Ishikawa (cell line): ENCODE data around the gene LSAMP.

Source experiments
- CREB1 ChIP-seq: IDR thresholded peaks from 2 replicates; pipeline ENCODE4 v1.6.1; 2012; ENCODE audit warnings: low read depth
- EGR1 ChIP-seq: IDR thresholded peaks from 2 replicates; pipeline ENCODE4 v1.6.1; 2012
- EP300 ChIP-seq: IDR thresholded peaks from 2 replicates; pipeline ENCODE4 v1.6.1; 2012; ENCODE audit warnings: borderline replicate concordance
- MAX ChIP-seq: IDR thresholded peaks from 2 replicates; pipeline ENCODE4 v1.6.1; 2012
- NFIC ChIP-seq: IDR thresholded peaks from 2 replicates; pipeline ENCODE4 v1.6.1; 2012
- RAD21 ChIP-seq: IDR thresholded peaks from 2 replicates; pipeline ENCODE4 v1.6.1; 2012; ENCODE audit warnings: low read depth
- TAF1 ChIP-seq: IDR thresholded peaks from 2 replicates; pipeline ENCODE4 v1.6.1; 2012; ENCODE audit warnings: low read depth, mild to moderate bottlenecking
- TEAD4 ChIP-seq: IDR thresholded peaks from 2 replicates; pipeline ENCODE4 v1.6.1; 2012
- YY1 ChIP-seq: IDR thresholded peaks from 2 replicates; pipeline ENCODE4 v1.6.1; 2012; ENCODE audit warnings: low read depth
- TF ChIP-seq, protein P1 (sequence below): IDR thresholded peaks from 2 replicates; pipeline ENCODE4 v1.6.1; 2012; ENCODE audit warnings: low read depth, mild to moderate bottlenecking
- TF ChIP-seq, protein P2 (sequence below): IDR thresholded peaks from 2 replicates; pipeline ENCODE4 v1.6.1; 2012

GRCh38 chr3:116253511-116253910 is 191.8 kb downstream of the LSAMP start:
- no peak for TF ChIP-seq MAX
- no peak for TF ChIP-seq RAD21
- no peak for TF ChIP-seq CREB1
- TF ChIP-seq, protein P1, sequence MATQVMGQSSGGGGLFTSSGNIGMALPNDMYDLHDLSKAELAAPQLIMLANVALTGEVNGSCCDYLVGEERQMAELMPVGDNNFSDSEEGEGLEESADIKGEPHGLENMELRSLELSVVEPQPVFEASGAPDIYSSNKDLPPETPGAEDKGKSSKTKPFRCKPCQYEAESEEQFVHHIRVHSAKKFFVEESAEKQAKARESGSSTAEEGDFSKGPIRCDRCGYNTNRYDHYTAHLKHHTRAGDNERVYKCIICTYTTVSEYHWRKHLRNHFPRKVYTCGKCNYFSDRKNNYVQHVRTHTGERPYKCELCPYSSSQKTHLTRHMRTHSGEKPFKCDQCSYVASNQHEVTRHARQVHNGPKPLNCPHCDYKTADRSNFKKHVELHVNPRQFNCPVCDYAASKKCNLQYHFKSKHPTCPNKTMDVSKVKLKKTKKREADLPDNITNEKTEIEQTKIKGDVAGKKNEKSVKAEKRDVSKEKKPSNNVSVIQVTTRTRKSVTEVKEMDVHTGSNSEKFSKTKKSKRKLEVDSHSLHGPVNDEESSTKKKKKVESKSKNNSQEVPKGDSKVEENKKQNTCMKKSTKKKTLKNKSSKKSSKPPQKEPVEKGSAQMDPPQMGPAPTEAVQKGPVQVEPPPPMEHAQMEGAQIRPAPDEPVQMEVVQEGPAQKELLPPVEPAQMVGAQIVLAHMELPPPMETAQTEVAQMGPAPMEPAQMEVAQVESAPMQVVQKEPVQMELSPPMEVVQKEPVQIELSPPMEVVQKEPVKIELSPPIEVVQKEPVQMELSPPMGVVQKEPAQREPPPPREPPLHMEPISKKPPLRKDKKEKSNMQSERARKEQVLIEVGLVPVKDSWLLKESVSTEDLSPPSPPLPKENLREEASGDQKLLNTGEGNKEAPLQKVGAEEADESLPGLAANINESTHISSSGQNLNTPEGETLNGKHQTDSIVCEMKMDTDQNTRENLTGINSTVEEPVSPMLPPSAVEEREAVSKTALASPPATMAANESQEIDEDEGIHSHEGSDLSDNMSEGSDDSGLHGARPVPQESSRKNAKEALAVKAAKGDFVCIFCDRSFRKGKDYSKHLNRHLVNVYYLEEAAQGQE = no peak
- no peak for TF ChIP-seq TEAD4
- no peak for TF ChIP-seq EP300
- TF ChIP-seq, protein P2, sequence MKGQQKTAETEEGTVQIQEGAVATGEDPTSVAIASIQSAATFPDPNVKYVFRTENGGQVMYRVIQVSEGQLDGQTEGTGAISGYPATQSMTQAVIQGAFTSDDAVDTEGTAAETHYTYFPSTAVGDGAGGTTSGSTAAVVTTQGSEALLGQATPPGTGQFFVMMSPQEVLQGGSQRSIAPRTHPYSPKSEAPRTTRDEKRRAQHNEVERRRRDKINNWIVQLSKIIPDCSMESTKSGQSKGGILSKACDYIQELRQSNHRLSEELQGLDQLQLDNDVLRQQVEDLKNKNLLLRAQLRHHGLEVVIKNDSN = no peak
- TF ChIP-seq NFIC = no peak
- TF ChIP-seq EGR1 = no peak
- no peak for TF ChIP-seq YY1
- TF ChIP-seq TAF1 = no peak
